GM23248 (cell line): ENCODE results near the gene NBPF3. TPM values are rescaled to one million over a fixed set of nuclear protein-coding genes. Genes with fewer than 3 reads are reported as not detected.
"Not testable (repeated sequence)": the region's sequence is repeated elsewhere in the genome, so short reads cannot be mapped to it uniquely, and the experiment has no call there.

Experiments
- DNase-seq: peaks from one replicate; pipeline ENCODE4 v3.0.0-alpha.2; 2015
- H2AFZ ChIP-seq: fragments of 200-600 bp; sonication (generic); 2 replicates; pipeline ENCODE4 v1.6.1; 2016; ENCODE audit warnings: antibody characterized with exemption
- H3F3A ChIP-seq: fragments of 200-600 bp; sonication (generic); 2 replicates; pipeline ENCODE4 v1.6.1; 2016; ENCODE audit warnings: mild to moderate bottlenecking, antibody characterized with exemption, mixed run types; ENCODE audit not compliant: insufficient read depth
- H3K27ac ChIP-seq: fragments of 200-600 bp; sonication (generic); 2 replicates; pipeline ENCODE4 v1.5.1; 2016; ENCODE audit warnings: mild to moderate bottlenecking
- H3K27me3 ChIP-seq: fragments of 200-600 bp; sonication (generic); replicated peaks from 2 replicates; pipeline ENCODE4 v1.6.1; 2016; ENCODE audit warnings: mild to moderate bottlenecking; ENCODE audit not compliant: insufficient read depth
- H3K36me3 ChIP-seq: fragments of 200-600 bp; sonication (generic); 2 replicates; pipeline ENCODE4 v1.6.1; 2016; ENCODE audit warnings: low read depth, mild to moderate bottlenecking
- H3K4me1 ChIP-seq: fragments of 200-600 bp; sonication (generic); 2 replicates; pipeline ENCODE4 v1.6.1; 2016; ENCODE audit warnings: mild to moderate bottlenecking; ENCODE audit not compliant: insufficient read depth
- H3K4me2 ChIP-seq: fragments of 200-600 bp; sonication (generic); one replicate; pipeline ENCODE4 v1.6.1; 2016; ENCODE audit warnings: mild to moderate bottlenecking; ENCODE audit not compliant: unreplicated experiment
- H3K4me3 ChIP-seq: fragments of 200-600 bp; sonication (generic); 2 replicates; pipeline ENCODE4 v1.5.1; 2016; ENCODE audit warnings: mild to moderate bottlenecking
- H3K79me2 ChIP-seq: fragments of 200-600 bp; sonication (generic); 2 replicates; pipeline ENCODE4 v1.6.1; 2016; ENCODE audit warnings: mild to moderate bottlenecking; ENCODE audit not compliant: insufficient read depth
- H3K9ac ChIP-seq: fragments of 200-600 bp; sonication (generic); 2 replicates; pipeline ENCODE4 v1.6.1; 2016; ENCODE audit warnings: mild to moderate bottlenecking
- H3K9me2 ChIP-seq: fragments of 200-600 bp; sonication (generic); 2 replicates; pipeline ENCODE4 v1.6.1; 2016; ENCODE audit warnings: mixed run types, mild to moderate bottlenecking, moderate library complexity; ENCODE audit not compliant: insufficient read depth
- H3K9me3 ChIP-seq: fragments of 200-600 bp; sonication (generic); one replicate; pipeline ENCODE4 v1.6.1; 2017; ENCODE audit warnings: low read depth
- H4K20me1 ChIP-seq: fragments of 200-600 bp; sonication (generic); 2 replicates; pipeline ENCODE4 v1.6.0; 2016; ENCODE audit not compliant: insufficient read depth
- EZH2 ChIP-seq: fragments of 200-600 bp; sonication (generic); IDR thresholded peaks from 2 replicates; pipeline ENCODE4 v1.6.1; 2018; ENCODE audit warnings: antibody characterized with exemption, mild to moderate bottlenecking; ENCODE audit not compliant: insufficient read depth, poor library complexity, severe bottlenecking
- EZH2phosphoT487 ChIP-seq: fragments of 200-600 bp; sonication (generic); IDR thresholded peaks from 2 replicates; pipeline ENCODE4 v1.6.1; 2018; ENCODE audit warnings: antibody characterized with exemption, moderate library complexity, mild to moderate bottlenecking, low read depth; ENCODE audit not compliant: insufficient read depth
- WGBS, 2 experiments: methylation state at CpG; one replicate each; pipeline ENCODE4 v1.1.6; 2015 to 2017; ENCODE audit warnings: low lambda C conversion rate in 2 of 2, low coverage in 1 of 2; ENCODE audit errors: missing lambda C conversion rate in 2 of 2; 5-methylcytosine and 5-hydroxymethylcytosine counted together
- in situ Hi-C: fragments of 300-500 bp; cut with MboI; formaldehyde crosslinking; loops from 2 replicates; pipeline ENCODE4 v1.15.0; 2020
- polyA plus RNA-seq: library from polyadenylated mRNA; unstranded; fragments of >200 nt; fragmentation: Nextera tagmentation; extraction: Ambion mirVana; gene quantifications from 2 replicates; pipeline ENCODE4 v1.2.1, GENCODE V29; 2016
- total RNA-seq: library from RNA; depleted of rRNA; stranded (reverse); fragments of >200 nt; shearing (Covaris generic); gene quantifications from 2 replicates; pipeline ENCODE4 v1.2.3, GENCODE V29; 2014

The NBPF3 gene
- total and polyA plus RNA-seq, 2 experiments from 2014 or later, result 8.9 to 14.1 TPM

GRCh38 chr1:21397813-21398188 is 42.1 kb upstream of the NBPF3 start:
- Histone ChIP-seq H3F3A (no peaks in the 10 kb centered on the region), H2AFZ (no peak overlapping the region), H3K9ac (no peak overlapping the region), H3K9me2 (no peaks in the 10 kb centered on the region), H3K4me3 (no peak overlapping the region), H3K27ac (no peak overlapping the region), H3K4me2 (no peak overlapping the region), H3K4me1 (no peaks in the 10 kb centered on the region), H4K20me1 (no peaks in the 10 kb centered on the region), H3K9me3 (no peaks in the 10 kb centered on the region), H3K36me3 (no peaks in the 10 kb centered on the region), H3K27me3 (peaks cover 52% of the 10 kb centered on the region), H3K79me2 (no peaks in the 10 kb centered on the region)
- DNase-seq, result no peak
- WGBS, 2 experiments, result 43 to 45% methylated on average over 15 of the region's 15 CpGs
- in situ Hi-C loops, result loop anchor here (25.0 kb wide), 1 partner anchor 90 kb away; no protein-coding TSS in a partner anchor
- TF ChIP-seq EZH2phosphoT487, result no peak
- no peak for TF ChIP-seq EZH2

- H3K9ac ChIP-seq, H3K36me3 ChIP-seq, H3K4me2 ChIP-seq, DNase-seq, H3K27ac ChIP-seq, H3F3A ChIP-seq, H3K79me2 ChIP-seq, H3K4me3 ChIP-seq, H3K4me1 ChIP-seq, H2AFZ ChIP-seq, in situ Hi-C loops, H4K20me1 ChIP-seq, H3K9me2 ChIP-seq, H3K9me3 ChIP-seq: not testable (repeated sequence)
- 86 to 87% methylated on average over 9 of the region's 9 CpGs for WGBS, 2 experiments
- peaks cover 36% of the 10 kb centered on the region for H3K27me3 ChIP-seq
These were observed 38.1 kb upstream of the NBPF3 start for GRCh38 chr1:21401726-21402346.

- DNase-seq, result no peak
- Histone ChIP-seq H3K9ac (no peak overlapping the region), H3K27ac (no peak overlapping the region), H3K4me3 (no peak overlapping the region), H3K27me3 (peaks cover 28% of the 10 kb centered on the region), H3K9me2 (no peaks in the 10 kb centered on the region), H3K9me3 (no peaks in the 10 kb centered on the region), H3K36me3 (no peaks in the 10 kb centered on the region), H3F3A (no peaks in the 10 kb centered on the region), H3K79me2 (no peaks in the 10 kb centered on the region), H4K20me1 (no peaks in the 10 kb centered on the region), H3K4me2 (no peak overlapping the region), H2AFZ (no peak overlapping the region), H3K4me1 (no peaks in the 10 kb centered on the region)
- TF ChIP-seq EZH2, result no peak
- WGBS, 2 experiments, result 33 to 49% methylated on average over 2 of the region's 2 CpGs
- in situ Hi-C loops, result no loop called here
These were observed 33.3 kb upstream of the NBPF3 start for GRCh38 chr1:21406659-21407058.

DNA sequence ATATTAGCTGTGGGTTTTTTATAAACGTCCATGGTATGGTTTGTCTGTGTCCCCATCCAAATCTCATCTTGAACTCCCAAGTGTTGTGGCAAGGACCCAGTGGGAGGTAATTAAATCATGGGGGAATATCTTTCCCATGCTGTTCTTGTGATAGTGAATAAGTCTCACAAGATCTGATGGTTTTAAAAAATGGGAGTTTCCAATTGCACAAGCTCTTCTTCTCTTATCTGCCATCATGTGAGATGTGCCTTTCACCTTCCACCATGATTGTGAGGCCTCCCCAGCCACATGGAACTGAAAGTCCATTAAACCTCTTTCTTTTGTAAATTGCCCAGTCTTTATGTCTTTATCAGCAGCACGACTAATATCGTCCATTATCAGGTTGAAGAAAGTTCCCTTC is 30.0 kb upstream of the NBPF3 start:
- H3K36me3 ChIP-seq, H2AFZ ChIP-seq, H3F3A ChIP-seq, H4K20me1 ChIP-seq, H3K4me3 ChIP-seq, H3K9me2 ChIP-seq, in situ Hi-C loops, H3K4me1 ChIP-seq, H3K79me2 ChIP-seq, H3K27ac ChIP-seq, H3K9ac ChIP-seq, H3K9me3 ChIP-seq, DNase-seq, H3K4me2 ChIP-seq: not testable (repeated sequence)
- peaks cover 39% of the 10 kb centered on the region for H3K27me3 ChIP-seq
- 61 to 62% methylated on average over 3 of the region's 3 CpGs for WGBS, 2 experiments

GRCh38 chr1:21414015-21414414 is 25.9 kb upstream of the NBPF3 start:
- no peak overlapping the region for H3K4me3 ChIP-seq
- WGBS, 2 experiments, result 70 to 74% methylated on average over 5 of the region's 5 CpGs
- no peak for DNase-seq
- TF ChIP-seq EZH2 (no peak), EZH2phosphoT487 (no peak)
- H3K4me1 ChIP-seq, result no peaks in the 10 kb centered on the region
- in situ Hi-C loops, result no loop called here
- H3K9ac ChIP-seq, result no peak overlapping the region
- H3K9me2 ChIP-seq, result no peaks in the 10 kb centered on the region
- H4K20me1 ChIP-seq, result no peaks in the 10 kb centered on the region
- H3K27ac ChIP-seq, result no peak overlapping the region
- H3K4me2 ChIP-seq, result no peak overlapping the region
- no peaks in the 10 kb centered on the region for H3K36me3 ChIP-seq
- H3F3A ChIP-seq, result no peaks in the 10 kb centered on the region
- peaks cover 35% of the 10 kb centered on the region for H3K27me3 ChIP-seq
- no peaks in the 10 kb centered on the region for H3K9me3 ChIP-seq
- no peaks in the 10 kb centered on the region for H3K79me2 ChIP-seq
- H2AFZ ChIP-seq, result no peak overlapping the region

- H3K9me3 ChIP-seq, H3K4me3 ChIP-seq, H3K36me3 ChIP-seq, H3K4me1 ChIP-seq, DNase-seq, H2AFZ ChIP-seq, H3K79me2 ChIP-seq, H3K4me2 ChIP-seq, H3K9me2 ChIP-seq, in situ Hi-C loops, H3F3A ChIP-seq, H3K9ac ChIP-seq, H4K20me1 ChIP-seq, H3K27ac ChIP-seq: not testable (repeated sequence)
- H3K27me3 ChIP-seq, result peaks cover 19% of the 10 kb centered on the region
- WGBS, 2 experiments, result 67 to 70% methylated on average over 6 of the region's 6 CpGs
These were observed 19.6 kb upstream of the NBPF3 start for GRCh38 chr1:21420378-21420777.

GRCh38 chr1:21421307-21421706 is 18.6 kb upstream of the NBPF3 start:
- H4K20me1 ChIP-seq, H3F3A ChIP-seq, H3K27ac ChIP-seq, H3K9me3 ChIP-seq, H3K9ac ChIP-seq, H3K4me1 ChIP-seq, H3K9me2 ChIP-seq, H3K4me3 ChIP-seq, H3K36me3 ChIP-seq, H3K4me2 ChIP-seq, DNase-seq, H2AFZ ChIP-seq, H3K79me2 ChIP-seq, in situ Hi-C loops: not testable (repeated sequence)
- H3K27me3 ChIP-seq, result peaks cover 19% of the 10 kb centered on the region
- 13% methylated on average over 8 of the region's 8 CpGs for WGBS, 2 experiments
